Inferior parietal cortex (tissue), 1 donor: Measurements from ENCODE around the gene ALKBH2.
A peak's percentile ranks its signal among the peaks of the same experiment; 100 is the strongest.

ENCODE experiments used
- DNase-seq: peaks from one replicate; pipeline ENCODE4 v3.0.0-alpha.2; 2016; ENCODE audit errors: extremely low spot score

ALKBH2 gene

DNA sequence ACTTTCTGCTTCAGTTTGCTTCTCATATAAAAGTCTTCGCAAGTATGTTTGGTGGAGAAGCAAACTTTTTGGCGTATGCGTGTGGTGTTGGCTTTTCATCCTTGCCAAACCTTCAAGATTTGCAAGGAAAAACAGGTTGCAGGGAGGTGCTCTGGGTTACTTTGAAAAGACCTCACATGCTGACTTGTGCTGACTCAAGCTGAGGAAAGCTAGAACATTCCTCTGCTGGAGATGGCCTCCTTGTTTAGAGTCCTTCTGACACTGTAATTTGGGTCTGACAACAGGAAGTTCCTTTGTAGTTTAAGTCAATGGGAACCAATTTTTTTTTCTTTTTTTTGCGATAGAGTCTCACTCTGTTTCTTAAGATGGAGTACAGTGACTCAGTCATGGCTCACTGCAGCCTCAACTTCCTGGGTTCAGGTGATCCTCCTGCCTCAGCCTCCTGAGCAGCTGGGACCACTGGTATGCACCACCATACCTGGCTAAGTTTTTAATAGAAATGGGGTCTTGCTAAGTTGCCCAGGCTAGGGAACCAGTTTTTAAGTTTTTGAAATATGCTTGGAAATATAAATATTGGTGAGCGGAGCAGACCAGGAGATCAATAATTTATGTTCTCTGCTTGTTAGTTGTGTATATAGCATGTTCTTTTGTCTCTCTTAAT, 20.5 kb upstream of the ALKBH2 start:
- no peak for DNase-seq

- DNase-seq = no peak
These were observed 19.6 kb upstream of the ALKBH2 start for GRCh38 chr12:109112720-109113465.

DNA sequence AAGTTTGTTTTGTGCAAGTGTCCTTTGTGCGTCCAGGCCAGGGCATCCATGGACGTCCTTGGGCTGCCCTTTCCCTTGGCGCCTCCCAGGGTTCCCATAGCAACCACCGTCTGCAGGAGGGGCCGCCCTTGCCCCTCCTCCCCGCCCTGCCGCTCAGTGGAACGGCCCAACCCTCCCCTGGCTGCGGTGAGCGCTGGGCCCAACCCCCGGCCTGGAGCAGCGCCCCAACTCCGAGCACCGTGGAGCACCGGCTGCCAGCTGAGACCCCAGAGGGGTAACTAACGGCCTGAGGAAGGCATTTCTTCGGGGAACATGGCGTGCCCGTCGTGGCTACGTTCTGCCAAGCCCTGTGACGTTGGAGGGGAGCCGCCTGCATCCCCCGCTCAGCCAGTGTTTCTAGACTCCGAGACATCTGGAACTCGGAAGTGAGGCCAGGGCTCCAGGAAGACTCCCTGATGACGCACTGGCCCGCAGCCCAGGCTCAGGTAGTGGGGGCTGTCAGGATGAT, 17.8 kb upstream of the ALKBH2 start:
- peak; percentile 78 for DNase-seq

- no peak for DNase-seq
These were observed 16.6 kb upstream of the ALKBH2 start for GRCh38 chr12:109109746-109110350.

DNA sequence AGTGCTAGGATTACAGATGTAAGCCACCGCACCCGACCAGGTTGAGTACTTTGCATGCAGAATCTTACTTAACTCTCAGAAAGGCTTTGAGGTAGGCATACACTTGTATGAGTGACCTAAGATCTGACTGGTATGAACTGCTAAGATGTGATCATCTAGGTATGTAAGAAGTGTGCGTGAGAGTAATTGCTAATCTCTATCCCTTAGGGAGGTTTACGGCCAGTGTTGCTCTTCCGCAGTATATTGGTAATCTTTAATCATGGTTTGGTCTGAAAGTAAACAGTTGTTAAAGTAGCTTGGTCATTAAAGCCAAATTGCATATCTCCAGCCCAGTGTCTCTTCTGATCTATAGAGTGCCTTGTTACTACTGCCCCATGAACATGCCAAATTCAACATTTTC, 11.9 kb upstream of the ALKBH2 start:
- DNase-seq = no peak

GRCh38 chr12:109102491-109102890, 9.2 kb upstream of the ALKBH2 start:
- no peak for DNase-seq

- DNase-seq = no peak
These were observed 7.5 kb upstream of the ALKBH2 start for GRCh38 chr12:109100741-109101140.

- no peak for DNase-seq
These were observed 6.3 kb upstream of the ALKBH2 start for GRCh38 chr12:109099431-109100020.

DNA sequence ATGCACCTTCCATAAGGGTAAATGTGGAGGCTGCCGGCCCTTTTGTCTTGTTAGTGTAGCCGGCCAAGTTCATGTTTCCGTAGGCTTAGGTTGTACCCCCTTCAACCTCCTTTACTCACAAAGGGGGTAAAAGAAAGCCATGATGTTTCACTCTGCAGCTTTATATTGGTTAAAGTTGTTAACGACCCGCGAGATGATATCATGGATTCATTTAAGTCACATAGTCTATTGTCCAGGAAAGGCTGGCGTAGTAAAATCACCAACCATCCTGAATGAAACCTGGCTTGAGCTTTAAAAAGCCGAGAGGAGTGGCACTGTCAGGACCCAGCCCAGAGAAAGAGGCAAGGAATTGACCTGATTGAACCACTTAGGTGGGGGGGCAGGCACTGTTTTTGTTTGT, 5.4 kb upstream of the ALKBH2 start:
- no peak for DNase-seq

GRCh38 chr12:109098183-109098604, 4.9 kb upstream of the ALKBH2 start:
- DNase-seq = no peak

- DNase-seq = peak; percentile 94
These were observed 4.3 kb upstream of the ALKBH2 start, which contains the start of gene UNG for GRCh38 chr12:109097435-109098182. TSS of gene UNG (plus strand) at chr12:109097597. CDS start at chr12:109097680, 83 bp downstream.

DNA sequence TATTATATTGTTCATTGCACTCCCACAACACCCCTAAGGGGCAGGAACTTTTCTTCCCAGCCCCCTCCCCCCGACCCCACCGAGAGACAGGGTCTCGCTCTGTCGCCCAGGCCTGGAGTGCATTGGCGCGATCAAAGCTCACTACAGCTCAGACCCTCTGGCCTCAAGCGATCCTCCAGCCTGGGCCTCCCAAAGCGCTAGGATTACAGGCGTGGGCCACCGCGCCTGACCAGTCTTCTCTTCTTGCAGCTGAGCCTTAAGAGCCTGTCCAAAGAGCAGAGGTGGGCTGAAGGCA, 3.8 kb upstream of the ALKBH2 start:
- DNase-seq = no peak

DNA sequence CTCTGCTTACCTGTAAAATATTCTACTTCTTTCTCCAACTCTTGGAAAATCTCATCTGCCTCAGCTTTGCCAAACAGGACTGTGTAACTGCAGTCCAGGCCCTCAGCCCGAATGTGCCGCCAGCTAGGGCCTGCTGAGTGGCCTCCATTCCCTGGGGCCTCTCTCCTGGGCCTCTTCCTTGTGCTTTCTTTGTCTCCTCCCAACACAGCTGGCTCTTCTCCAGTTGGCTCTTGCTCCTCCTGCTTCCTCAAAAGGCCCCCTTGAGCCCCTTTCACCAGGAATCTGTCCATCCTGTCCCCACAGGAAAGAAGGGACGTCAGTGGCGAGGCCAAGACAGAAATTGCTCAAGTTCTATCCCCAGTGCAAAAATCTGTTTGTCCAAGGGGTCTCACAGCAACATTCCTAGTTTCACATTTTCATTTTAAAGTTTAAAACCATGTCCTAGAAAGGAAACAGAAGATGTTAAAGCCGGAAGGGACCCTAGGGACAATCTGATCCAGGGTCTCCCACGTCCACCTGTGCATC, 713 bp downstream of the ALKBH2 start:
- no peak for DNase-seq

GRCh38 chr12:109089683-109090082, 3.6 kb downstream of the ALKBH2 start:
- DNase-seq = no peak

- no peak for DNase-seq
These were observed 4.5 kb downstream of the ALKBH2 start for GRCh38 chr12:109088818-109089217.

DNA sequence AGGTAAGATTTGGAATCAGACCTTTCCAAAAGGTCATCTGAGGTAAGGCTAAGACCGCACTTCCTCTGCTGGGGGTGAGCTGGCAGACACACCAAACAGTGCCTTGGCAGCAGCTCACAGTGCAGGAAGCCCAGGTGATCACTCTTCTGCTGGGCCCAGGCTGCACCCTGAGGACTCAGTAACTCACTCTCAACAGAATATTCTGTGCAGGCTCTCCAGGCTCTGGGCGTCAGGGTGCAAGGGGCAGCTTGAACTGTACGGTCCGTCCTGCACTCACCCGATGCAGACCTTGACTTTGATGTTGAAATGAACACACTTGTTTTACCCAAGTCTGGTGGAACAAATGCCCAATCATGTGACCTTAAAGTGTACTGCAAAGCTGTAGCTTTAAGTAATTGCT, 6.0 kb downstream of the ALKBH2 start:
- no peak for DNase-seq

DNA sequence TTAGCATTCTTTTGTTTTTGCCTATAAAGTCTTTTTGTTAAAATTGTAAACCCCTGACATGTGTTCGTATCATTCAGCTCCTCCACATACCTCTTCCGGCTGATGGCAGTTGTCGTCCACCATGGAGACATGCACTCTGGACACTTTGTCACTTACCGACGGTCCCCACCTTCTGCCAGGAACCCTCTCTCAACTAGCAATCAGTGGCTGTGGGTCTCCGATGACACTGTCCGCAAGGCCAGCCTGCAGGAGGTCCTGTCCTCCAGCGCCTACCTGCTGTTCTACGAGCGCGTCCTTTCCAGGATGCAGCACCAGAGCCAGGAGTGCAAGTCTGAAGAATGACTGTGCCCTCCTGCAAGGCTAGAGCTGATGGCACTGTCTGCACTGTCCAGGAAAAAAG, 7.7 kb downstream of the ALKBH2 start:
- no peak for DNase-seq

GRCh38 chr12:109084425-109084824, 8.8 kb downstream of the ALKBH2 start:
- DNase-seq = no peak

DNA sequence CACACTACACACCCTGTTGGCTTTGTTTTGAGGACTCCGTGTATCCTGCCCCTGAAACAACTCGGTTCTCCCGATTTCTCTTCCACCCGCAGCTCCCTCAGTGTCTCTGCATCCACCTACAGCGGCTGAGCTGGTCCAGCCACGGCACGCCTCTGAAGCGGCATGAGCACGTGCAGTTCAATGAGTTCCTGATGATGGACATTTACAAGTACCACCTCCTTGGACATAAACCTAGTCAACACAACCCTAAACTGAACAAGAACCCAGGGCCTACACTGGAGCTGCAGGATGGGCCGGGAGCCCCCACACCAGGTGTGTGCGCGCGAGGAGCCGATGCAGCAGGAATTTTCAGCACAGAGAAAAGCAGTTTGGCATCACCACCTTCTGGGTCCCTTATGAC, 10.5 kb downstream of the ALKBH2 start:
- no peak for DNase-seq

GRCh38 chr12:109074866-109075265, 18.4 kb downstream of the ALKBH2 start:
- DNase-seq = no peak
